Left hindlimb (tissue), 1 donor: ENCODE measurements around the gene RANBP9.

Experiments
- DNase-seq: peaks from one replicate; pipeline ENCODE4 v3.0.0-alpha.2; 2018

RANBP9 gene

GRCh38 chr6:13643125-13643524, 68.5 kb downstream of the RANBP9 start:
- no peak for DNase-seq

- no peak for DNase-seq
Measured at GRCh38 chr6:13641315-13641714, 70.3 kb downstream of the RANBP9 start.

DNA sequence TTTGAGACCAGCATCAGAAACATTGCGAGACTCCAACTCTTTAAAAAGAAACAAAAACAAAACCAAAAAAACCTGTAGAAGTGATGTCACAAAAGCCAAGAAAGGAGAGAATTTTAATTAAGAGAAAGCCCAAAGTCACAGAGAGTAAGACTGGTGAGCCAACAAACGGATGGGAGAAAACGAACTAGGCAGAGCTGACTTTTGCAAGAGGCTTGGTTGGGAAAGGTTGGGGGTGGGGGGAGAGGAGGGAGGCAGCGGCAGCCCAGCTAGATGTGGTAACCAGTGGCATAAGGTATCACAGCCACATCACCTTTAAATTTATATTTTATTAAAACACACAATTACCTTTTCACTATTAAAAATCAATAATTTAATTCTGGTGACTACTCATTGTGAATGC, 73.0 kb downstream of the RANBP9 start:
- no peak for DNase-seq

DNA sequence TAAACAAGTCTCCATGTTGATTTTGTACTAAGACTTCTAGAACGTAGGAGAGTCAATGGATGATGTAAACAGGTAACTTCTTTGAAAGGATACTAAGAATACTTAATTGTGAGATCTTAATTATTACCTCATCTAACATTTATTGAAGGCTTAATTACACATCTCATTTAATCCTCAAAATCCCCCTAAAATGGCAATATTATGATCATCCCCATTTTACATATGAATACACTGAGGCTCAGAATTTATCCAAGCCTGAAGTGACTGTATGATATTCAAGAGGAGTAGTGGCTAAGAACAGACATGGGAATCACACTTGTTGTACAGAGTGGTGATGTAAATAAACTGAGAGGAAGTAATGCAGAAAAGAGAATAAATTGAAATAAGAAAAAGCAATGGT, 73.6 kb downstream of the RANBP9 start:
- DNase-seq = no peak

- no peak for DNase-seq
Measured at GRCh38 chr6:13635948-13636658, 75.5 kb downstream of the RANBP9 start.

- no peak for DNase-seq
Measured at GRCh38 chr6:13633343-13633742, 78.3 kb downstream of the RANBP9 start.

- no peak for DNase-seq
Measured at GRCh38 chr6:13630499-13630898, 81.1 kb downstream of the RANBP9 start.

- DNase-seq = no peak
Measured at GRCh38 chr6:13629459-13630116, 82.0 kb downstream of the RANBP9 start.

DNA sequence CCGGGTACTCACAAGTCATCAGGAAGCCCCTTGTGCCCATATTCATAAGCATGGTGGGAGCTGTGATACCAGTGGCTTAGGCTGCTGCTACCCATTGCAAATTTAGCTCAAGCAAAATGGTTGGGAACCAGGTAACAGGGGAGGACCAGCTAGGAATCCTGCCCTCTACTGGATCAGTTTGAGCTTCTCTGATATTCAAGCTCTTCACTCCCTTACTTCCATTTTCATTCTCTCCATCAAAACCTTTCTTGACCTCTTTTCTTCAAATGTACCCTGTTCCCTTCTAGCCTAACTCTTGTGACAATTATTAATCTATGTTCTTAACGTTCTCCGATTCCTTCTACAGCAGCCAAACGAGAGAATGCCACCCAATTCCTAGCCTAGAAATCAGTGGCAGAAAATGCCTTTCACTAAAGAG, 86.8 kb downstream of the RANBP9 start:
- DNase-seq = no peak

DNA sequence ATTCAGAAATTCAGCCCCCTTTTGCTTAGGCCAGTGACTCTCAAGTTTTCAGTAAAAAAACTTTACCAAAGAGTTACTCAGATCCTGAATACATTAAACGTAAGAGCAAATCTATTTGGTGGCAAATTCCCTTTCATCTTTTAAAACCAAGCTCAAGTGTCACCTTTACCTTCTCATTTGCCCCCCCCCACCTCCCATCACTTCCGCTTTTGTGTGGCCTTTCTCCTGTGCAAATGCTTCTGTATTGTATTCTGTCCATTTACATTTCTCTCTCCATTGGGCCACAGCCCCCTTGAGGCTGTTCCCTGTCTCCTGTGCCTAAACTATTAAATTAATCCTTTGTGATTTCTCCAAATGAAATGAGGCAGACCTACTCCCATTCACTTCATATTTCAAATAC, 94.6 kb downstream of the RANBP9 start:
- no peak for DNase-seq

DNA sequence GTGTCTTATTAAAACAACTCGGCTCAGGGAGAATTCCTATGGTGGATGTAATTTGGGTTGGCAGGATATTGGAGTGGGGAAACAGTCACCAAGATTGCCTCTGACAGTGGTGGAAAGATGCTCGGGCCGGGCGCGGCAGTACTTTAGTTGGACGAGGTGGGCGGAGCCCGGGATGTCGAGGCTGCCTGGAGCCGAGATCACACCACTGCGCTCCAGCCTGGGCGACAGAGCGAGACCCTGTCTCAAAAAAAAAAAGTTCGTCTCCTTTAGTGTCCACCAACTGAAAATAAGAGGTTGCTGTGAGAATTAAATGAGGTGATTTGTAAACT, 95.9 kb downstream of the RANBP9 start:
- peak; percentile 49 for DNase-seq

- peak; percentile 98 for DNase-seq
Measured at GRCh38 chr6:13614926-13615791, 96.5 kb downstream of the RANBP9 start, which contains the start of gene NOL7. TSS of gene NOL7 (plus strand) at chr6:13615335. CDS start at chr6:13615359, 24 bp downstream.

GRCh38 chr6:13614126-13614925, 97.3 kb downstream of the RANBP9 start:
- DNase-seq = peak; percentile 62

- DNase-seq = no peak
Measured at GRCh38 chr6:13613029-13613594, 98.5 kb downstream of the RANBP9 start.

GRCh38 chr6:13611715-13612114, 99.9 kb downstream of the RANBP9 start:
- no peak for DNase-seq

GRCh38 chr6:13605634-13606033, 106.0 kb downstream of the RANBP9 start:
- no peak for DNase-seq

DNA sequence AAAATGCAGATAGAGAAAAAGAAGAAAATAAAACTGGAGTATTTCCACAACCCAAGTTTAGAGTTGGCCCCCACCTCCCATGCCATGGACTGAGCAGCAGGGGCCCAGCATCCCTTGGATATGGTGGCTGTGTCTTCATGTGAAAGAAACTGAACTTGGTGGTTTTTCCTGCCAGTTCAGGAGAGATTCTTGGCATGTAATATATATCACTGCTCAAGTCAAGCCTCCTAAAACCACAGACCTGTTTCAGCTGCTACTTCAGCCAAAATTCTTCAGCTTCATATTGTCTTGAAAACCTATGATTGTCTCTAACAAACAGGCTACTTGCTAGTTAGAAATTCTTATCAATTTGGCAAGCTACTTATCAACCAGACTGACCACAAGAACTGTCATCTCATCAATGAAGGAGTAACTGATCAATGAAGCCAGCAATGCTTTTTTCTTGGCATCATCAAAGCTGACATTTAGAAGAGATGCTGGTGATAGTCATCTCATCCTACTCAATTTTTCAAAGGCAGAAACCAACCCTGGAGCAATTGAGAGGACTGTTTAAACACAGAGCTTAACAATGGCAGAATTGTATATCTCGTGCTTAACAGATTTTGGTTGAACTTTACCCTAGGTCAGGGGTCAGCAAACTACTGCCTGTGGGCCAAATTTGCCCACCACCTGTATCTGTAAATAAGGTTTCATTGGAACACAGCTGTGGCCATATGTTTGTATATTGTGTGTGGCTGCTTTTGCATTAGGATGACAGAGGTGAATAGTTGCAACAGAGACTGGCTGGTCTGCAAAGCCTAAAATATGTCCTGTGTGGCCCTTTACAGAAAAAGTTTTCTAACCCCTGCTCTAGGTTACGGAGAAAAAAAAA, 106.9 kb downstream of the RANBP9 start:
- no peak for DNase-seq

- no peak for DNase-seq
Measured at GRCh38 chr6:13604135-13604534, 107.5 kb downstream of the RANBP9 start.

DNA sequence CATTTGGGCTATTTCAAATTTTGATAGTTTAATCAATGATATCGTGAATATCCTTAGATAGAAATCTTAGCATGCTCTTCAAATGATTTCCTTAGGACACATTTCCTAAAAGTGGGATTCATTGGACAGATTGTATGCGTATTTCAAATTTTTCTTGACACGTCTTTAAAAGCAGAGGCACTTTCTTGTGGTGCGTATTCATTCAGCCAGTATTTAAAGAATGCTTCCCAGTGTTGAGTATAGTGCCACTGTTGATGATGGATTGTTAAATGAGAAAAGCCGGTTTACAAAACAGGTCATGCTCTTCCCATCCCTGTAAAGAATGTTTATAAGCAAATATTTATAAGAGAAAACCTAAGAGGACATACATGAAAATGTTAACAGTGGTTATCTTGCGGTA, 111.6 kb downstream of the RANBP9 start:
- DNase-seq = no peak

- no peak for DNase-seq
Measured at GRCh38 chr6:13597073-13597472, 114.6 kb downstream of the RANBP9 start.

GRCh38 chr6:13593720-13594119, 117.9 kb downstream of the RANBP9 start:
- no peak for DNase-seq

DNA sequence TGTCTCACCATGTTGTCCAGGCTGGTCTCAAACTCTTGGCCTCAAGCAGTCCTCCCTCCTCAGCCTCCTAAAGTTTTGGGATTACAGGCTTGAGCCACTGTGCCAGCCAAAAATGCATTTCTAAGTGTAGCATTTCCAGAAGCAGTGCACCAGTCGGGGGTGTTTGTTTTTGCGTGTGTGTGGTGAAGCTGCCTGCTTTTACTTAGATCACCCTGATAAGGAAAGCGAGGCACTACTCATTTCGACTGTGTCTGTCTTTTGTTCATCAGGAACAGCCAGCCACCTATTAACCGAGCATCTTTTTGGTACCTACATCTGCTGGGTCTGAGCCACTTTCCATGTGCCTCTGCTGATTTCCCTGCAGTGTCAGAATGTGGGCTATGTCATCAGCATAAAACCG, 118.5 kb downstream of the RANBP9 start:
- no peak for DNase-seq
